Coronary artery (tissue), 2 donors: ENCODE data around the gene MST1R.

Experiments used
- DNase-seq: peaks from one replicate; pipeline ENCODE4 v3.0.0-alpha.2; 2017; ENCODE audit warnings: low spot score
- H3K27ac ChIP-seq, 2 donors: fragments of 200-600 bp; sonication (generic); one replicate each; pipeline ENCODE4 v1.5.1; 2016 to 2019
- H3K4me3 ChIP-seq: fragments of 200-600 bp; sonication (generic); 2 replicates; pipeline ENCODE4 v1.5.1; 2016; ENCODE audit warnings: mild to moderate bottlenecking, moderate library complexity
- TF ChIP-seq, protein P1 (sequence below): fragments of 200-600 bp; sonication (generic); IDR thresholded peaks from one replicate; pipeline ENCODE4 v1.5.1; 2019; ENCODE audit warnings: antibody characterized with exemption

MST1R gene

DNA sequence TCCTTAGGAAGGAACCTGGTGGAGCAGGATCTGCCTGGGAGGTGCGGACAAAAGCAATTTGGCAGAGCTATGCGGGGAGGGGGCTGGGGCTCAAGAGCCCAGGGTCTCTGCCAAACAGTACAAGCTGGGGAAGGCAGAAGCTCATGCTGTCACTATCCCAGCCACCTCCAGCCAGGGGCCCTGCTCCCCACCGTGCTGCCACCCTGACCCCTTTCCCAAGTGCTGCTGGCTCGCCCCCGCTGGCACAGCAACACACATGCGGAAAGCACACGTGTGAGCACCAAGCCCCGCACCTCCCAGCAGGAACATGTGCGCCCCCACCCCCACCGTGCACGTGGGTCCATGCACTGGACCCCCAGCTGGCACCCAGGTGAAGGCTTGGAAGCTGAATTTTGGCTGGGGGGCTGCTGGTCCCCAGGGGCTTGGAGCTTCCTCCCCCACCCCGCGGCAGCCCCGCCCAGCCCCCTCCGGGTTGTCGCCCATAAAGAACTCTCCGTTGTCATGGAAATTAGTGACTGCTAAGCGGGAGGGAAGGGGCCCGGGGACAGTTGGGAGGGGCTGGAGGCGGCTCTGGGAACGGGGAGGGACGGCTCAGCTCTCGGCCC, 34.7 kb downstream of the MST1R start:
- no peak overlapping the region for H3K27ac ChIP-seq
- TF ChIP-seq, protein P1, sequence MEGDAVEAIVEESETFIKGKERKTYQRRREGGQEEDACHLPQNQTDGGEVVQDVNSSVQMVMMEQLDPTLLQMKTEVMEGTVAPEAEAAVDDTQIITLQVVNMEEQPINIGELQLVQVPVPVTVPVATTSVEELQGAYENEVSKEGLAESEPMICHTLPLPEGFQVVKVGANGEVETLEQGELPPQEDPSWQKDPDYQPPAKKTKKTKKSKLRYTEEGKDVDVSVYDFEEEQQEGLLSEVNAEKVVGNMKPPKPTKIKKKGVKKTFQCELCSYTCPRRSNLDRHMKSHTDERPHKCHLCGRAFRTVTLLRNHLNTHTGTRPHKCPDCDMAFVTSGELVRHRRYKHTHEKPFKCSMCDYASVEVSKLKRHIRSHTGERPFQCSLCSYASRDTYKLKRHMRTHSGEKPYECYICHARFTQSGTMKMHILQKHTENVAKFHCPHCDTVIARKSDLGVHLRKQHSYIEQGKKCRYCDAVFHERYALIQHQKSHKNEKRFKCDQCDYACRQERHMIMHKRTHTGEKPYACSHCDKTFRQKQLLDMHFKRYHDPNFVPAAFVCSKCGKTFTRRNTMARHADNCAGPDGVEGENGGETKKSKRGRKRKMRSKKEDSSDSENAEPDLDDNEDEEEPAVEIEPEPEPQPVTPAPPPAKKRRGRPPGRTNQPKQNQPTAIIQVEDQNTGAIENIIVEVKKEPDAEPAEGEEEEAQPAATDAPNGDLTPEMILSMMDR, result no peak
- peak overlapping the region; percentile 58 for H3K4me3 ChIP-seq
- DNase-seq, result no peak

DNA sequence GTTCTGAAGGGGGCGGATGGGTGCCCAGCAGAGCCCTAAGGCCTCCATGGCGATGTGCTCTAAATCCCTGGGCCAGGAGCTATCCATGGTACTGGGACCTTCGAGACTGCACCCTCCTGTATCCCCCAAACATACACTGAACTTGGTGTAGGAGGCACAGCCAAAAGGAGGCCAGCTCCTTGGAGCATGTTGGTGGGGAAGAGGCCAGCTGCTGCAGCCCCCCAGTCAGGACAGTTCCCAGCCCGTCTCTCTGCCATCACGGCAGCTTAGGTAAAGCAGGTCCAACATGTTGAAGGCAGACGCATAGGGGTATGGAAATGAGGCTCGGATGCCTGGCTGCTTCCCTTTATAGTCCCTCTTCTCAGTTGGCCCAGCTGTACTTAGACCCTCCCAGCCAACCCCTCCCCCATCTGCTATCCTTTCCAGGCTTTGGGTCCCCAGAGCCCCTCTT, 35.8 kb downstream of the MST1R start:
- DNase-seq, result no peak
- TF ChIP-seq, protein P1, result no peak
- H3K27ac ChIP-seq, result no peak overlapping the region
- no peak overlapping the region for H3K4me3 ChIP-seq

DNA sequence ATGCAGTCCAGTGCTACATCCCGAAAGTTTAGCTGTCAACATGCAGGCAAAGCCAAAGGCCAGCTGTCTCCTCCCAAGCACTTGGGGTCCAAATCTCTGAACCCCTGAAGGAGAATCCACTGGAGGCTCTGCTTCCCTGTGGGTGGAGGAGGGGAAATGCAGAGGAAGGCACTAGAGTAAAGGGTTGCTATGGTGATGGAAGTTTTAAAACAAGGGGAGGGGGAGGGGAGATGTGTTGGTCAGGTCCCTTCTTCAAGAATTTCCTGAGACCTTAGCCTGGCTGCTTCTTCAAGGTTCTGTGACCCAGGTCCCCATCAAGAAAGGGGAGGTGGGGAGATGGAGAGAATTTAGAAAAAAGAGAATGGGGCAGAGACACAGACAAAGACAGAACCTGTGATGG, 36.3 kb downstream of the MST1R start:
- TF ChIP-seq, protein P1, result no peak
- Histone ChIP-seq H3K4me3 (no peak overlapping the region), H3K27ac (no peak overlapping the region)
- no peak for DNase-seq

DNA sequence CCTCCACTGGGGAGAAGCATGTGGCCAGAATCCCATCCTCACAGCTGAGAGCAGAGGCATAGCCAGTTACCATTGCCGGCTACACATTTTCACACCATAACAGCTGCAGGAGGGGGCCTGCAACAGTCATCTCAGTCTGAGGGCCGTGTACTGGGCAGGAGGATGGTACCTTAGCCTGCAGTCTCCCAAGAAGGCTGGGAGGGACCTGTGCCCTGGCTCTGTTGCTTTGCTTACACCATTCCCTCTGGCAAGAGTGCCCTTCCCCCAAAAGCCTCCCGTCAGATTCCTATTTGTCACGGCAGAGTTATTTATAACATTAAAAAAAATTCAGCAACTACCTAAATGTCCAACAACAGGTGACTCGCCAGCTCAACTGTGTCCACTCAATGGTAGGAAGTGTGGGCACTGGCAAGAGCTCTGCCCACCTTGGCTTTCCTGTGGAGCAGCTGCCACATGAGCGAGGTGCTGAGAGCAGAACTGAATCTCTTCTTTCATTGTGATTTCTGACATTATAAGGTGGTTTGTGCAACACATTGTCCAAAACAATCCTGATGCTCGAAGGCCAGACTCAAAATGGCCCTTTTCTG, 38.4 kb downstream of the MST1R start:
- Histone ChIP-seq H3K27ac (no peak overlapping the region), H3K4me3 (no peak overlapping the region)
- TF ChIP-seq, protein P1, result no peak
- no peak for DNase-seq

DNA sequence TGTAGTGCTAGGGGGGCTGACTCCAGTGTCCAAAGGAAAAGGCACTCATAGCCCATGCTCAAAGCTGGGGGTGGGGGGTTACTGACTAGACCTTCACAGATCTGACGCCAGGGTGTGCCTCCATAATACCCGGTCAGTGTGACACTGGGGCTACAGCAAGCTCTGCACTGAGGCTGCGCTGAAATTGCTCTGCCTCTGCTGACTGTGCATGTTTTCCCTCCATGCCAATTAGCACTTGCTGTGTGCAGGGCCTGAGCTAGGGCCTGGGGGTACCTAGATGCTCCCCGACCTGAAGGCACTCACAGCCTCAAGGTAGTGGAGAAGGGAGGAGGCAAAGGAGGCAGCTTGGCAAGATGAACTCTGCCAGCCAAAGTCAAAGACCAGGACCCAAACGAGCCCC, 39.2 kb downstream of the MST1R start:
- TF ChIP-seq, protein P1, result no peak
- no peak for DNase-seq
- no peak overlapping the region for H3K4me3 ChIP-seq
- no peak overlapping the region for H3K27ac ChIP-seq

DNA sequence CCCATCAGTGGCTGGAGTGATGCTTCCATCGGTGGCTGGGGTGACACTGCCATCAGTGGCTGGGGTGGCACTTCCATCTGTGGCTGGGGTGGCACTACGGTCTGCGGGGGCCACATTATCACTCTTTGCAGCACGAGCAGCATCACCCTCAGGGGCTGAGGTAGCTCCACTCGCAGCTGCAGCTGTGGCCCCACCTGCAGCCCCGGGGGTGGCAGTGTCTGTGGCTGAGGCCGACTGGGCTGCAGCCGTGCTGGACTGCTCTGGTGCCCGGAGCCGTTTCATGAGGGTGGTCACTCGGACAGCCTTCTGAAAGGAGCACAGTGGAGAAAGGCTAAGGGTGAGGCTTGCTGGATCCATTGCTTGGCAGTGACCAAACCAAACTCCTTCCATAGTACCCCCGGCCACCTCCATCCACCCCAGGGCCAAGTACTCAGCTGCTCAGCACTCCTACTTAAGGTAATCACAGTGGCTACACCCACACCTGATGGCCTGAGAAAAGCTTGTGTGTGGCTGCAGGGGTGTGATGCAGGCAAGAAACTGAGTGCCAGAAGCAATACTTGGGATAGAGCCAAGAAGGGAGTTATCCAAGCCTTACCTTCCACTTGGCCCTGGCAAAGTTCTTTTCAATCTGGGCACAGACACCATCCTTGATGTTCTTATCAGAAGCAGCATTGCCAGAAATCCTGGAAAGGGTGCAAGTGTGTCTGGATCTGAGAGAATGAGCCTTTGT, 43.9 kb downstream of the MST1R start:
- no peak overlapping the region for H3K4me3 ChIP-seq
- TF ChIP-seq, protein P1, result no peak
- no peak for DNase-seq
- no peak overlapping the region for H3K27ac ChIP-seq
